GM19240 (cell line): ENCODE data around the gene HEG1.
A peak's percentile ranks its signal among the peaks of the same experiment; 100 is the strongest.
"Not testable (repeated sequence)": the region's sequence is repeated elsewhere in the genome, so short reads cannot be mapped to it uniquely, and the experiment has no call there.

Experiments used
- DNase-seq: peaks from one replicate; pipeline ENCODE4 v3.0.0; 2011; ENCODE audit warnings: low spot score; ENCODE audit not compliant: insufficient read length

The HEG1 gene

DNA sequence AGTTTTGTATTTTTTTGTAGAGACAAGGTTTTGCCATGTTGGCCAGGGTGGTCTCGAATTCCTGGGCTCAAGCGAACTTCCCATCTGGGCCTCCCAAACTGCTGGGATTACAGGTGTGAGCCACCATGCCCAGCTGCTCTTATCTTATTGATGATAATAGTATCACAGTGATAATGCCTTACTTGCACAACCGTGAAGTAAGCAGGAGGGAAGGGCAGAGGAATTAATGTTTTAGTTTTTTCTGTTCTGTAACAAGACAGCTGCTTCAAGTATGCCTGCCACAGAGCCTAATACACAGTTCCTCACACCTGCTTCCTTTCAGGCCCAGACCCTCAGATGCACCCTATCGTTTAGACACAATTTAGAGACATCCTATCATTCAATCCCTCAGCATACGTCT is 95.1 kb downstream of the HEG1 start:
- DNase-seq = no peak

DNA sequence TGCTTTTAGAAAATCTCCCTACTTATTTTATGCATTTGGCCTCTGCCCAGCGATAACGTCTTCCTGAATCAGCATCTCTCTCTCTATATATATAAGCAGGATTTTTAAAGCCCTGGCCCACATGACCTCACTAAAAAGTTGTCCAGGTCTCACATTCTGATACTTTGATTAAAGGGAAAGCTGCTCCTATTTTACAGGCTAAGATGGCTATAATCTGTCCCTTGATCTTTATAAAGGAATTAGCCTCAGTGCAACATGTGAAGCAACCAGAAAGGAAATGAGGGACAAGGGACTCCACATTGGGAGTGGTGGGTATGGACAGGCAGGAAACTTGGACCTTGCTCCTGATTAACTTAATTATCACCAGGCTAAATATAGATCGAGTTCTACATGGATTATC is 95.7 kb downstream of the HEG1 start:
- DNase-seq = no peak

DNA sequence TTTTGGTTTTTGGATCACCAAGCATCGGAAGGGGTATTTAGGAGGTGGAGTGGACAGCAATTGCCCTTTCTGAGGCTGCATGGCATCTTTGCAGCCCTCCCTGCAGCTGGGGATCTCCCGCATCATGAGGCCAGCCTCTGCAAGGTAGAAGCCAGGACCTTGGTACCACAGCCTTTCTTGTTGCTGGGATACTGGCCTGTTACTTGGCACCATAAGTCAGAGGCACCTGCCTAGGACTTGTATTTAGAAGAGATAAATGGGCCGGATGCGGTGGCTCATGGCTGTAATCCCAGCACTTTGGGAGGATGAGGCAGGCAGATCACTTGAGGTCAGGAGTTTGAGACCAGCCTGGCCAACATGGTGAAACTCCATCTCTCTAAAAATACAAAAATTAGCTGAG is 97.8 kb downstream of the HEG1 start:
- DNase-seq = not testable (repeated sequence)

DNA sequence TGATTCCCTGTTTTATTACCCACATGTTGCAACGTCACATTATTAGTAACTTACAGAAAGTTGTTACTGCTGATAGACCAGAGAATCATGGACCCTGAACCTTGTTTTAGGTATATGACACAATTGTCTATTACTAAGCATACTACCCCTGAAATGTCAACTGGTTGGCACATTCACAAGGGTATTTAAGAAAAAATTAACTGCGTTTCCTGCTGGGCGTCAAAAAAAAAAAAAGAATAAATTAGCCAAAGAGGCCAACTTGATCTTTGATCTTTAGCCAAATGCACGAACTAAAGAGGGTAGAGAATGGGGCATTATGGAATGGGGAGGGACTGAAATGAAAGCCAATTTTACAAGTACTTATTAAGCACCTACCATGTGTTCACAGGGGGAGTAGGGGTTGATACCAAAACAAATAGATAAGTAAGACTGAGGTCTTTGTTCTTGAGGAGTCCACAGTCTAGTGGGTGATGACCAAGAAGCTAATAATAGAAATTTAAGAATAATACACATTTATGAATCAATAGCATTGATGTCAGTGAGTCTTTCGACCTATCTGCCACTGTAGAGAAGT is 103.4 kb downstream of the HEG1 start:
- no peak for DNase-seq

DNA sequence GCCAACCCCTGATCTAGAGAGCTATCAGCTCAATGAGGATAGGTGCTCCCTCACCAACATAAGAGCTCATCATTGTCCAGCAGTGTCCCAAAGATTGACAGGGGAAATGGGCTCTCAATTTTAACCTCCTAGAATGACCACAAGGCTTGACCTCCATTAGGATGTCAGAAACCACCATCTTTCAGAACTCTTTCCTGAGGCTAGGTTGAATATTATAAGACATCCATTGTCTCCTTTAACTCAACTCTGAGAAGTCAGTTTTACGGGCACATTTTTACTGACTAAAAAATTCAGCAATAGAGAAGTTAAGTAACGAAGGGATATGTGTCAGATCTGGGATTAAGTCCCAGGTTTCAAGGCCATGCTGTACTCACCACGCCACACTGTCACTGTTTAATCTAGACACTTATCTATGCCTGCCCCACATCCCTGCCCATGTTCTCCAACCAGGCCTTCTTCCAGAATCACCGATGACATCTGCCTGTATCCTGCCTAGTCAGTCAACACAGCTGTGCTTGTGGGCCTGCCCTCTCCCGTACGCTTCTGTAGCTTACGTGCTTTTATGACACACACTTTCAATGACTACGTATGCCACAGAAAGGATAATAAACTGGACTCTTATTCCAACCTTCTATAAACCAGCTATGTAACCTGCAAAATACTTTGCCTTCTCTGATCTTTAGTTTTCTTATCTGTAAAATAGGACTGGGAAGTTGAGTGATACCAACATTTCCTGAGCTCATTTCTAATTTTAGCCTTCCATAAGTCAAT is 104.1 kb downstream of the HEG1 start:
- DNase-seq = no peak

DNA sequence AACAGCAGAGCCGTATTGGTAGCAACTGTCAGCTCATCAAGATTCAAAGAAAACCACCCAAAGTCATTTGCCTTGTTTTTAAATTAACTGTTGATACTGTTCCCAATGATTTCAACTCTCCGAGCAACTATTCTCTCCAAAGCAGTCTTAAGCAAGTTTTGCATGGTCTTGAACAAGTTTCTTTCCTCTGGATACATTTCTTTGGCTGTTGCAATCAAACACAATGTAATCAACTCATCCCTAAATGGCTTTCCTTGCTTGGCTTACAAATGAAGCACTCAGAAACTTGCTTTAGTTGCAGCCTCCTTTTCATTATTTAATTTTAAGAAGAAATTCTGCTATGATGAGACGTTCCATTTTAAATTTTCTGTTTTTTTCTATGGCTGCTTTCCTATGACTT is 105.8 kb downstream of the HEG1 start:
- DNase-seq = no peak

DNA sequence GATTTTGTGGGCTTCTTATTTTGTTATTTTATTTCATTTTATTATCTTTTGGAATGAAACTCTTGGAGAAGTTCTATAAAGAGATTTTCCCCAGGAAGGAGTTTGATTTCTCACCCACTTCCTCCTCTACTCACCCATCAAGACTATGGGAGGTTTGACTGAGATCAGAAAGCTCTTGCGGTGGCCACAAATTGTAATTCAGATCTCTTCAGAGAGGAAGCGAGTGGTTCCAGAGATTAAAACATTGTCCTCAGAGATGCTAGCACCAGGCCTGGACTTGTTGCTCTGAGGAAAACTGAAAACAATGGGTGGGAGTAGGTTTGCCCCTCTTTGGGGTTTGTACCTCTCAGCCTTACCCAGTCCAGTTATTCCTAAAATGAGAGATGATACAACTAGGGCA is 113.2 kb downstream of the HEG1 start:
- DNase-seq = no peak

DNA sequence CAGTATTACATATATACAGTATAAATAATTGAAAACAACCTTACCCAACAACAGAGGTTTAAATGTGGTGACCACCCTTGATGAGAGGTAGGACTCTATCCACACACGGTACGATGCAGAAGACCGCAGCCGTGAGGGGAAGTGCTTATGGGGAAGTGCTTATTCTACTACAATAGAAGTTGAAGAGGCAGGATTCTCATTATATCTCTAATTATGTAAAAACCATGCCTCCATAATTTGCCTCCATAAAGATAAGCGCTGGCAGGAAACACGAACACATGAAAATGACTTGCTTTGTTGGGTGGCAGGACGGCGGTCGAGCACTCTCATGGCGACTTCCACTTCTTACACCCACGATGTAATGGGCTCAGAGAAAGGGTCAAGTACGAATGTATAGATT is 114.0 kb downstream of the HEG1 start:
- no peak for DNase-seq

DNA sequence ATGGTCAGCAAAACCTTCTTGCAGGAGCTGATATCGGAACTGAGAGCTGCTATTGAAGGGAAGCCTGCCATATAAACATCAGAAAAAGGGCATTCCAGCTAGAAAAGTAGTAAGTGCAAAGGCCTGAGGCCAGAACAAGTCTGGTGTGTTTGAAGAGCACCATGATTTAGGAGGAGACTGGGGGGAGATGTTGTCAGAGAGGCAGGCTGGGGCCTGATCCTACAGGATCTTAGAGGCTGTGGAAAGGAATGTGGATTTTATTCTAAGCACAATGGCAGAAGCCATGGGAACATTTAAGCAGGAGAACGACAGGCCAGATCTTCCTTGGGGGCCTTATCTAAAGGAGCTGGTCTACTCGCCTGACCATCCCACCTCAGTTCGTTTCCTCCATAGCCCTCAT is 116.1 kb downstream of the HEG1 start:
- no peak for DNase-seq

DNA sequence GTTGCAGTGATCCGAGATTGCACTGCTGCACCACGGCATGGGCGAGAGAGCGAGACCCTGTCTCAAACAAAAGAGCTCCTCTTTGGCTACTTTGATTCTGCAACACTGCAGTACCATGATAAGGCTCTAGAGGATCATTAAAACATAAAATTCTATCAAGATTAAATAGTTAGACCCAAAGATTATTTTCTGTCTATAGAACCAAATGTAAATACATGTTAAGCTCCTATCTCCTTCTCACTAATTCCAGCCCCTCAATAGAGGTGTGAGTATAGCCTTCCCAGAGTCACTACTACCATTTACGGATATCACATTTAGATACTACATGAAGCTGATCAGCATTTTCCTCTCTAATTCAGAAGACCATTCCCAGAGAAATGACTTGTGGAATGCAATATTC is 116.9 kb downstream of the HEG1 start:
- no peak for DNase-seq

DNA sequence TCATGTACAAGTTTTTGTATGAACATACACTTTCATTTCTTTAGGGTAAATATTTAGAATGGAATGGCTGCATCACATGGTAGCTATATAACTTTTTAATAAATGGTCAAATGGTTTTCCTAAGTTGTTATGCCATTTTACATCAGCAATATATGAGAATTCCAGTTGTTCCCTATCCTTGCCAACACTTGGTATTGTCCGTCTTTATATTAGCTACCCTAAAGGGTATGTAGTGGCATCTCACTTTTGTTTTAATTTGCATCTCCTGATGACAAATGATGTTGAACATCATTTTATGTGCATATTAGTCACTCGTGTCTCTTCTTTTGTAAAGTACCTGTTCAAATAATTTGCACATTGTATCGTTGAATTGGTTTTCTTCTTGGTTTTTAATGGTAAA is 118.7 kb downstream of the HEG1 start:
- no peak for DNase-seq

DNA sequence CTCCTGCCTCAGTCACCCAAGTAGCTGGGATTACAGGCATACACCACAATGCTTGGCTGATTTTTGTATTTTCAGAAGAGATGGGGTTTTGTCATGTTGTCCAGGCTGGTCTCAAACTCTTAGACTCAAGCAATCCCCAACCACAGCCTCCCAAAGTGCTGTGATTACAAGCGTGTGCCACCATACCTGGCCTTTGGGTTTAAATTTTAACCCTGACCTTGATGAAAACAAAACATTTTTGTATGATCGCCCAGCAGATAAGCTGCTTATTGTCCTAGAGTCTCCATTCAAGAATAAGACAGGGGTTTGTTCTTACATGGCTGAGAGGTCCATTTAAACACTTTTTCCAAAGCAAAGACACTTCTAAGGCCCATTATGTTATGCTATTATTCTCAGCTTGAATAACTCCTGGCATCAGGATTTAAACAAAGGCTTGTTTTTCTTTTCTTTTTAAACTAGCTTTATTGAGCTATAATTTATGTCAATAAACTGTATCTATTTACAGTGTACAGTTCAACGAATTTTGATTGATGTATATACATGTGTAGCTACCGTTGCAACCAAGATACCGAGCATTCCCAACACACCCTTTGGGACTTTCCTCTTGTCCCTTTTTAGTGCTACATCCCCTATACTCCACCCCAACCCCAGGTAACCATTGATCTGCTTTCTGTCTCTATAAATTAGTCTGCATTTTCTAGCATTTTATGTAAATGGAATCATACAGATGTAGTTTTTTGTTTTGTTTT is 119.8 kb downstream of the HEG1 start:
- no peak for DNase-seq

DNA sequence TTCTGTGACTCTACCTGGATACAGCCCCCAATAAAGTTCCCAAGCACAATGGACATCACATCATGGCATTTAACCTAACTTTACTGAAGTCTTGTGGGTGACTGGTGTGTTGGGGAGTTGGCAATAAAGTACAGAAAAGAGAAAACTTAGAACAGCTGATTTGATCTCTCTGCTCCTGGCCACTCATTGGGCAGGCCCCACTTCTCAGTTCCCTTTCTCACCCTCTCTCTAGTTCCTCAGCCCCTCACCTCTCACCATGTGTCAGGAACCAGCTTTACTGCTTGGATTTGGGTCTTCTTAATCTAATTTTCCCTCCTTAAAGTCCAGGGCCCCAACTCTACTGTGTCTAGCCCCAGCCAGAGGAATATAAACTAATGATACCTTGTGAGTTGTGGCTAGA is 120.5 kb downstream of the HEG1 start:
- no peak for DNase-seq

DNA sequence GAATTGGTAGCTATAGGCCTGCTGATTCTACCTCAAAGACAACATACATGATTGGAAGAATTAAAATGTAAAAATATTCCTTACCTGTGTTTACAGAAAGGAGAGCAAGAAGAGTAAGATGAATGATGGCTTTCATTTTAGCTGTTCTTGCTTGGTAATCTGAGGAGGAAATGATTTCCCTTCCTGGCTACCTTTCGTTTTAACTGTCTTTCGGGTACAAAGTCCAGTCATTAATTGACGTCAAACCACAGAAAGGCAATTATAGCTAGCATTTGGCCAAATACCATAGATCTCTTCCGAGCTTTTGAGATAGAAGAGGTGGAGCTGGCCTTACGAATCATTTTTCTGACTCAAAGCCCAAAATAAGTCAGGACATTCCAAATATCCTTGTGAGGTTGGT is 121.2 kb downstream of the HEG1 start, which contains the start of gene MUC13:
Gene MUC13, minus strand, starts transcription at position 175 of the 400 bp plus-strand sequence. Its CDS starts 39 bp downstream, at position 136.
- DNase-seq = no peak

DNA sequence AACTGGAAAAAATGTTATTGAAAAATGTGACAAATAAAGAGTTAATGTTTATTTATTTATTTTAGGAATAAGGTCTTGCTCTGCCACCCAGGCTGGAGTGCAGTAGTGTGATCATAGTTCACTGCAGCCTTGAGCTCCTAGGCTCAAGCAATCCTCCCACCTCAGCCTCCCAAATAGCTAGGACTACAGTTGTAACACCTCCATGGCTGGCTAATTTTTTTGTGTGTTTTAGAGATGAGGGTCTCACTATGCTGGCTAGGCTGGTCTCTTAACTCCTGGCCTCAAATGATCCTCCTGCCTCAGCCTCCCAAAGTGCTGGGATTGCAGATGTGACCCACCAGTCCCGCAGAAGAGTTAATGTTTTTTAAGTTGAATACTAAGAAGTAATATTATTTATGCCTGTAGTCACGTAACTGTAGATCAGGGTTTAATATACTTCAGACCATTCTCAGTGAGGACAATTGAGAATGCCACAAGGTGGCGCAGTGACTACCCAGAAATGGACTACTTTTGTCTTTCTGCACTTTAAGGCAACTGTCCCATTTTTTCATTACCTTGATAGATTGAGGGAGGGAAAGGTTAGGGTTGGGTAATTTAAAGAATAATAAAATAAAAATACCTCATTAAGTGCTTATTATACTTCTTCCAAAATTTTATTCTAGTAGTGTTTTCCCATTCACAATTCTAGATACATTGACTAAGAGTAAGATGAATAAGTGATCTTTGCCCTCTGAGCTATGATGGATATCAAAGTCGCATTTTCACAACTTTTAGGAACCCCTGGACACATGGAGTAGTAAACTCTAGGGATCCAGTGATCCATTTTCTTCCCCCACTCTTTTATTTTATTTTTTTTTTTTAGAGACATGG is 127.2 kb downstream of the HEG1 start:
- no peak for DNase-seq

DNA sequence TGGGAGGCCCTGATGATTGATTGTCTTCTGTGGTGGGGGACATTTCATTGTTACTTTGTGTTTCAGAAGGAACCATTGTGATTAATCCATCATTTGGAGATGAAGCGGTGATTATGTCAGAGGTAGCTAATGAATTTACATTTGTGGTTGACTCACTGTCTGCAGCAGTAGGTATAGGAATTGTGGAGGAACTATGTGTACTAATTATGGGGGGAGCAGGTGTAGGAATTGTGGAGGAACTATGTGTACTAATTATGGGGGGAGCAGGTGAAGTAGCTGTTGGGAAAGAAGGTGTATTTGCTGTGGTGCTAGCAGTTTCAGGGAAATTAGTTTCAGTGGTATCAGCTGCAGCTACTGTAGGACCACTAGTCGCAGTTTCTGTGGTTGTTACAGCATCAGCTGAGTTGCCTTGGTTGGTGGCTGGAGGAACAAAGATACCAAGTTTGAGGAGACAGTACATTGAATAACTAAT is 128.2 kb downstream of the HEG1 start:
- peak; percentile 16 for DNase-seq

DNA sequence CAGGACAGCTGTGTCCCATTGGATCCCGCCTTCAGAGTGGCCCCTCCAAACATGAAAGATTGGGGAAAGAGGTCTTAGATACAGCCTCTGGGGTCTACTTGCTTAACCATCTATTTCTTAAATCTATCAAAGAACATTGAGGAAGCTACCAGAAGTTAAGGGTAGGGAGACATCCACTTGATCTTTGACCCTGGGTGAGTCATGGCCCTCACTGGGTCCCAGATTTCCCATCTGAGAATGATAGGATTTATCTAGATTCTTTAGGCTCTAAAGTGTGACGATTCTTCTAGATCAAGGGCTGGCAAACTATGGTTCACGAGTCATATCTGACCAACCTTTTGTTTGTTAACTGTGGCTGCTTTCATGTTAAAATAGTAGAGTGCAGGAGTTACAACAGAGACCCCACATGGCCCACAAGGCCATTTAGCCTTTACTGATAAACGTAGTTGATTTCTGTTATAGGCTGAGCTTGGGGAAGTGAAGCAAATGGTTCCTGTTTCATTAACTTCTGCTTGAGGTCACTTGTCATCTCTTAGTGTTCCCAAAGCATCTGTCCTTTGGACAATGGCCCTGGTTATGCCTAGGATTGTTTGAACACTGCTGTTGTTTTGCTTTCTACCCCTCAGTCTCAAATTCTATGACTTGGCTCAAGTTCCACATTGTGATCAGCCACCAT is 129.2 kb downstream of the HEG1 start:
- no peak for DNase-seq

DNA sequence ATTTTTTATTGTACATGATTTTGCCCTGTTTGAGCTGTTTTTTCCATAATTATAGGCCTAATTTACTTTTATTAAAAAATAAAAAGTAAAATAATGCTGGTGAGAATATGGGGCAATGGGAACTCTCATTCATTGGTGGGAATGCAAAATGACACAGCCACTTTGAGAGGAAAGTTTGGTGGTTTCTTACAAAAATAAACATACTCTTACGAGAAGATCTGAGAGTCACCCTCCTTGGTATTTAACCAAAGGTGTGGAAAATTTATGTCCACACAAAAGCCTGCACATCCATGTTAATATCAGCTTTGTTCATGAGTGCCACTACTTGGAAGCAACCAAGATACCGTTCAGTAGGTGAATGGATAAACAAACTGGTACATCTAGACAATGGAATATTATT is 131.1 kb downstream of the HEG1 start:
- DNase-seq = no peak

DNA sequence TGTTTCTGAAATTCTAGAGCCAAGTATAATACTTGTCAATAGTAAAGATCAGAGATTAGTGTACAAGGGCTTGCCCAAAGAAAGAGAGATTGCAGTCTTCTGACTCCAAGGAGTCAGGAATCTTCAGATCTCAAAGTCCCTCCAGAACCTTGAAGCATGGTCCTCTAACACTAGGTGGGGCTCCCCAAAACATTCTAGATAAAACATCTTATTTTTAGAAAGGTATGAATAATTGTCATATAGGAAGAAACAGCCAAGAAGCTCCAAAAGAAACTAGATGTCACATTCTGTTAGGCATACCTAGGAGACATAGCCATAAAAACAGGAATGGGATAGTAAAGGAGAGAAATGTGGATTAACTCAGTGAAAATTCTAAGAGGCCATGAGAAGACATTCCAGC is 132.0 kb downstream of the HEG1 start:
- DNase-seq = no peak

DNA sequence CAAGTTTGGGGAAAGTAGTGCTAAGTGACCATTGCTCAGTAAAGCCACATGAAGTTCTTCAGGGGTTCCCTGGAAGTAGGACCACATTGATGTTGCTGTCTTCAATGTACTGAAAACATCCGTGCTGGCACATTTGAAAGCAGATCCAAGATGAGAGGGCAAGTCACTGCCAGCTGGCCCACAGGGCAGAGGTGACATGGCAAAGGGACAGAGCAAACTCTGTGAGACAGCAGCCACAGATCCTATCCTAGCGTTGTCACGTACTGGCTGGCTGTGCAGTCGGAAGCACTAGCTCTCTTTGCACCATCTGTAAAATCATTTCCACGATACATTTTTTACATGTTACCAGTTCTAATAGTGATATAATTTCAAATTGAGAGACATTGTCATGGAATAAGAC is 135.1 kb downstream of the HEG1 start:
- DNase-seq = no peak

DNA sequence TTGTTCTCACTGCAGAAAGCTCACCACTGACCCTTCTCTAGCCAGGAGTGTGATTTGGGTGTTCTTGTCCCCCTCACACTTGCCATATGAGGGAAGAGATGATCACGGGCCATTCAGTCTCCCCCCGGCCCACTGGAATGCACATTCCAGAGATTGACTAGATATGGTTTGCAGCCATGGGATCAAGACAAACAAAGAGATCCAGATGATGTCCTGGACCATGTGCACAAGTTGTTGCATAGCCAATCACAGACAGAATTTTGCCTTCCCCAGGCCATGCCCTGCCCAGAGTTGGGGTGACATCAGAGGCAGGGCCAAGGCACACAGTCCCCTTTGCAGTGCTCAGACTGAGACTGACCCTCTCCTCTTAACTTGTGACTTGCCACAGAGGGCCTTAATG is 136.0 kb downstream of the HEG1 start:
- DNase-seq = no peak
